IMR-90 (cell line): Measurements from ENCODE around the gene LLGL1. TPM values are rescaled to one million over a fixed set of nuclear protein-coding genes. Genes with fewer than 3 reads are reported as not detected.
A peak's percentile ranks its signal among the peaks of the same experiment; 100 is the strongest.

Source experiments
- ATAC-seq: fragments of 200-7000 bp; cut with Tn5 transposase; 2 replicates; pipeline ENCODE4 v1.9.1; 2020; ENCODE audit warnings: low read depth, mild to moderate bottlenecking, moderate library complexity
- BruUV-seq: library from RNA; stranded (reverse); fragments of 400-500 nt; replicated peaks from 2 replicates; lab custom pipeline; 2021; lab: Mats Ljungman, UMichigan
- CTCF ChIA-PET: fragments of 300-600 bp; formaldehyde crosslinking; extraction: SDS; loops from one replicate; lab custom pipeline; 2021; ENCODE audit warnings: antibody characterized with exemption; lab: Yijun Ruan, JAX
- POLR2A ChIA-PET: fragments of 300-600 bp; sonication (Branson Sonifier 250); formaldehyde crosslinking; loops from one replicate; lab custom pipeline; 2022; ENCODE audit warnings: antibody characterized with exemption; ENCODE audit not compliant: unreplicated experiment; lab: Charles Lee
- DNase-seq: peaks from one replicate; pipeline ENCODE4 v3.0.0; 2013
- H2AFZ ChIP-seq: replicated peaks from 2 replicates; pipeline ENCODE3; 2013; ENCODE audit warnings: low read length, mild to moderate bottlenecking; ENCODE audit not compliant: poor library complexity
- H2AK5ac ChIP-seq: 2 replicates; pipeline ENCODE4 v1.6.1; 2013; ENCODE audit warnings: low read depth, low read length, inconsistent platforms
- H2AK9ac ChIP-seq: replicated peaks from 2 replicates; pipeline ENCODE3; 2013; ENCODE audit warnings: mild to moderate bottlenecking, low read depth, low read length, moderate library complexity; ENCODE audit not compliant: poor library complexity
- H2BK120ac ChIP-seq: 2 replicates; pipeline ENCODE4 v1.6.1; 2013; ENCODE audit warnings: low read depth, low read length, inconsistent platforms
- H2BK15ac ChIP-seq: 3 replicates; pipeline ENCODE4 v1.6.1; 2013; ENCODE audit warnings: low read depth, low read length, inconsistent platforms
- H2BK20ac ChIP-seq: 2 replicates; pipeline ENCODE4 v1.6.1; 2013; ENCODE audit warnings: low read depth, mild to moderate bottlenecking, inconsistent platforms, low read length, moderate library complexity
- H2BK5ac ChIP-seq: 2 replicates; pipeline ENCODE4 v1.6.1; 2013; ENCODE audit warnings: mild to moderate bottlenecking, low read depth, low read length, inconsistent platforms; ENCODE audit not compliant: poor library complexity, severe bottlenecking
- H3K14ac ChIP-seq: replicated peaks from 2 replicates; pipeline ENCODE4 v1.6.1; 2013; ENCODE audit warnings: low read depth, low read length, inconsistent platforms
- H3K18ac ChIP-seq: 2 replicates; pipeline ENCODE4 v1.6.1; 2013; ENCODE audit warnings: low read depth, low read length, control low read depth
- H3K23ac ChIP-seq: 2 replicates; pipeline ENCODE4 v1.6.1; 2013; ENCODE audit warnings: low read depth, low read length, inconsistent platforms
- H3K27ac ChIP-seq: 2 replicates; pipeline ENCODE4 v1.5.1; 2013; ENCODE audit warnings: mild to moderate bottlenecking, control low read depth, low read length; ENCODE audit not compliant: insufficient read depth
- H3K27me3 ChIP-seq: 2 replicates; pipeline ENCODE4 v1.6.1; 2013; ENCODE audit warnings: low read length; ENCODE audit not compliant: control insufficient read depth, insufficient read depth
- H3K36me3 ChIP-seq: 2 replicates; pipeline ENCODE4 v1.6.1; 2013; ENCODE audit warnings: low read length, mixed read lengths; ENCODE audit not compliant: control insufficient read depth, insufficient read depth
- H3K4ac ChIP-seq: 2 replicates; pipeline ENCODE4 v1.6.1; 2013; ENCODE audit warnings: low read depth, low read length, inconsistent platforms
- H3K4me1 ChIP-seq: 2 replicates; pipeline ENCODE4 v1.6.1; 2013; ENCODE audit warnings: low read length, mixed read lengths; ENCODE audit not compliant: control insufficient read depth, insufficient read depth
- H3K4me2 ChIP-seq: 2 replicates; pipeline ENCODE4 v1.6.1; 2013; ENCODE audit warnings: low read depth, mild to moderate bottlenecking, control low read depth, low read length, moderate library complexity
- H3K4me3 ChIP-seq: 2 replicates; pipeline ENCODE4 v1.5.1; 2013; ENCODE audit warnings: low read depth, mild to moderate bottlenecking, control low read depth, low read length, moderate library complexity; ENCODE audit not compliant: insufficient read depth
- H3K56ac ChIP-seq: 2 replicates; pipeline ENCODE4 v1.6.1; 2013; ENCODE audit warnings: low read length, inconsistent platforms; ENCODE audit not compliant: insufficient read depth; ENCODE audit errors: extremely low read depth
- H3K79me1 ChIP-seq, 2 experiments: 2 replicates each; pipeline ENCODE4 v1.6.1; 2013; ENCODE audit warnings: low read length in 2 of 2, inconsistent platforms in 1 of 2, low read depth in 1 of 2
- H3K9ac ChIP-seq: 2 replicates; pipeline ENCODE4 v1.6.1; 2013; ENCODE audit warnings: low read depth, low read length, control low read depth
- H3K9me1 ChIP-seq: 2 replicates; pipeline ENCODE4 v1.6.1; 2013; ENCODE audit warnings: low read length, inconsistent platforms; ENCODE audit not compliant: insufficient read depth
- H3K9me3 ChIP-seq: 2 replicates; pipeline ENCODE4 v1.6.1; 2013; ENCODE audit warnings: low read length; ENCODE audit not compliant: control insufficient read depth, insufficient read depth
- H4K20me1 ChIP-seq: 2 replicates; pipeline ENCODE4 v1.6.1; 2013; ENCODE audit warnings: low read length, inconsistent platforms; ENCODE audit not compliant: insufficient read depth
- H4K5ac ChIP-seq: 2 replicates; pipeline ENCODE4 v1.6.1; 2013; ENCODE audit warnings: mild to moderate bottlenecking, low read depth, low read length, control low read depth
- H4K8ac ChIP-seq, 2 experiments: 2 replicates each; pipeline ENCODE4 v1.6.1; 2013; ENCODE audit warnings: low read depth in 2 of 2, low read length in 2 of 2, control low read depth in 1 of 2, inconsistent platforms in 1 of 2
- H4K91ac ChIP-seq: 2 replicates; pipeline ENCODE4 v1.6.1; 2013; ENCODE audit warnings: low read depth, low read length, inconsistent platforms; ENCODE audit not compliant: insufficient read depth
- BHLHE40 ChIP-seq: fragments of 150-350 bp; IDR thresholded peaks from 2 replicates; pipeline ENCODE4 v1.6.1; 2016; ENCODE audit warnings: mild to moderate bottlenecking, low read depth, low read length
- CEBPB ChIP-seq: IDR thresholded peaks from 2 replicates; pipeline ENCODE4 v1.6.1; 2012; ENCODE audit warnings: low read depth, low read length, improper control_type of control experiment
- MAZ ChIP-seq: IDR thresholded peaks from 2 replicates; pipeline ENCODE4 v1.6.1; 2012; ENCODE audit warnings: low read depth, mild to moderate bottlenecking, low read length, improper control_type of control experiment, moderate library complexity, borderline replicate concordance
- RCOR1 ChIP-seq: IDR thresholded peaks from 2 replicates; pipeline ENCODE4 v1.6.1; 2012; ENCODE audit warnings: mild to moderate bottlenecking, low read length, improper control_type of control experiment; ENCODE audit not compliant: insufficient replicate concordance
- RFX5 ChIP-seq: IDR thresholded peaks from 2 replicates; pipeline ENCODE4 v1.8.0; 2012; ENCODE audit warnings: low read depth, mild to moderate bottlenecking, low read length, moderate library complexity
- USF2 ChIP-seq: fragments of 150-350 bp; IDR thresholded peaks from 2 replicates; pipeline ENCODE4 v1.6.1; 2017; ENCODE audit warnings: mild to moderate bottlenecking, antibody characterized with exemption, low read length, low read depth
- WGBS, 2 experiments: methylation state at CpG; one replicate each; pipeline versions ENCODE4 v1.1.5 to v1.1.7; 2013; ENCODE audit warnings: missing lambda C conversion rate in 2 of 2; ENCODE audit not compliant: insufficient read length in 1 of 2; ENCODE audit errors: extremely low coverage in 2 of 2; 5-methylcytosine and 5-hydroxymethylcytosine counted together
- dilution Hi-C: fragments of 300-500 bp; cut with HindIII; formaldehyde crosslinking; loops from one replicate; pipeline ENCODE4 v1.14.3; 2018; ENCODE audit warnings: low sequenced_read_pairs; ENCODE audit not compliant: unreplicated experiment
- in situ Hi-C: fragments of 300-500 bp; cut with MboI; formaldehyde crosslinking; loops from 3 replicates; pipeline ENCODE4 v1.14.3; 2019; ENCODE audit warnings: low sequenced_read_pairs, inconsistent platforms, mixed read lengths
- intact Hi-C: fragments of 100-400 bp; cut with micrococcal nuclease; formaldehyde crosslinking; loops from 2 replicates; pipeline ENCODE4 v1.10.0; 2022
- polyA plus RNA-seq, 3 experiments: library from polyadenylated mRNA; depleted of rRNA; stranded (reverse); fragments of >200 nt; gene quantifications; 2 replicates each; pipeline ENCODE4 v1.2.3, GENCODE V29; 2012; ENCODE audit warnings: low replicate concordance in 1 of 3
- total RNA-seq: library from RNA; depleted of rRNA; stranded (reverse); fragments of >200 nt; gene quantifications from 2 replicates; pipeline ENCODE4 v1.2.3, GENCODE V29; 2012

LLGL1 gene
- total and polyA plus RNA-seq, 2 of the 4 experiments (the other 2 are of a cell fraction) = 40.1 to 52.9 TPM

GRCh38 chr17:18280766-18281371 is 55.4 kb downstream of the LLGL1 start:
- DNase-seq (peak; percentile 27), ATAC-seq (peak; percentile 70)
- no peak overlapping the region for H3K23ac ChIP-seq
- no peak overlapping the region for H3K4me3 ChIP-seq
- H4K5ac ChIP-seq = no peak overlapping the region
- TF ChIP-seq RCOR1 (no peak), USF2 (no peak), RFX5 (no peak), CEBPB (no peak), BHLHE40 (peak; percentile 62), MAZ (no peak)
- intact Hi-C loops (no loop called here), dilution Hi-C loops (no loop called here), in situ Hi-C loops (no loop called here)
- H3K36me3 ChIP-seq = peaks cover 66% of the 10 kb centered on the region
- H2BK15ac ChIP-seq = no peak overlapping the region
- H2AFZ ChIP-seq = no peak overlapping the region
- H3K18ac ChIP-seq = no peak overlapping the region
- no peak overlapping the region for H3K4me2 ChIP-seq
- no peak overlapping the region for H2BK20ac ChIP-seq
- H2BK120ac ChIP-seq = no peak overlapping the region
- H2BK5ac ChIP-seq = no peak overlapping the region
- H3K4me1 ChIP-seq = peaks cover 6% of the 10 kb centered on the region; the same call in 1 of the 2 replicates
- no TSS peak for BruUV-seq
- peaks cover 9% of the 10 kb centered on the region; the same call in 1 of the 2 replicates for H3K9me1 ChIP-seq
- no peaks in the 10 kb centered on the region for H3K27me3 ChIP-seq
- WGBS, 2 experiments = no CpG with 5 or more reads among the region's 5 CpGs
- ChIA-PET POLR2A (no interaction called here), CTCF (no interaction called here)
- H3K27ac ChIP-seq = peak overlapping the region; percentile 8; the same call in 1 of the 2 replicates
- no peak overlapping the region for H3K56ac ChIP-seq
- no peaks in the 10 kb centered on the region; the same call in 1 of the 2 replicates for H4K20me1 ChIP-seq
- no peak overlapping the region for H2AK9ac ChIP-seq
- H2AK5ac ChIP-seq = no peak overlapping the region
- H4K8ac ChIP-seq = no peak overlapping the region
- no peaks in the 10 kb centered on the region for H3K9me3 ChIP-seq
- H3K9ac ChIP-seq = no peak overlapping the region
- H3K79me1 ChIP-seq = peaks cover 7 to 27% of the 10 kb centered on the region in 2 experiments
- no peak overlapping the region for H3K14ac ChIP-seq
- H3K4ac ChIP-seq = no peak overlapping the region
- no peak overlapping the region for H4K91ac ChIP-seq
